HFFc6 (cell line): ENCODE results near the gene GRAP2. TPM values are rescaled to one million over a fixed set of nuclear protein-coding genes. Genes with fewer than 3 reads are reported as not detected.

Source experiments
- DNase-seq: peaks from one replicate; pipeline ENCODE4 v3.0.0-alpha.2; 2018
- H3K27ac Mint-ChIP-seq: 2 replicates; pipeline ENCODE4 v1.8.0; 2020; ENCODE audit warnings: mild to moderate bottlenecking, mixed read lengths
- H3K27me3 Mint-ChIP-seq: 2 replicates; pipeline ENCODE4 v1.8.0; 2021; ENCODE audit warnings: mild to moderate bottlenecking, moderate library complexity, mixed read lengths; ENCODE audit not compliant: insufficient read depth
- H3K36me3 Mint-ChIP-seq: 2 replicates; pipeline ENCODE4 v1.8.0; 2021; ENCODE audit warnings: low read depth, mixed read lengths
- H3K4me1 Mint-ChIP-seq: 2 replicates; pipeline ENCODE4 v1.8.0; 2020; ENCODE audit warnings: low read depth, mixed read lengths
- H3K4me3 Mint-ChIP-seq: 2 replicates; pipeline ENCODE4 v1.8.0; 2020; ENCODE audit warnings: mild to moderate bottlenecking, moderate library complexity, mixed read lengths
- H3K9me3 Mint-ChIP-seq: 2 replicates; pipeline ENCODE4 v1.8.0; 2020; ENCODE audit warnings: mild to moderate bottlenecking, mixed read lengths
- long read RNA-seq: library from polyadenylated mRNA; unstranded; transcript quantifications from one replicate; pipeline ENCODE4 v2.0.0, GENCODE V29; 2019
- total RNA-seq, 6 experiments: library from RNA; stranded (reverse); fragmentation: NEBNext Ultra II Directional; extraction: Animal tissue kit (Norgen Biotek cat#: 25700); gene quantifications; 2 replicates in 1 of 6; 3 replicates in 5 of 6; pipeline ENCODE4 v1.2.3, GENCODE V29; 2021
- TF ChIP-seq, protein P1 (sequence below): fragments of 200-600 bp; sonication (generic); IDR thresholded peaks from 2 replicates; pipeline ENCODE4 v1.5.0; 2021; ENCODE audit warnings: antibody characterized with exemption, mild to moderate bottlenecking

The GRAP2 gene
- not detected for total RNA-seq
- long read RNA-seq: 0 reads

DNA sequence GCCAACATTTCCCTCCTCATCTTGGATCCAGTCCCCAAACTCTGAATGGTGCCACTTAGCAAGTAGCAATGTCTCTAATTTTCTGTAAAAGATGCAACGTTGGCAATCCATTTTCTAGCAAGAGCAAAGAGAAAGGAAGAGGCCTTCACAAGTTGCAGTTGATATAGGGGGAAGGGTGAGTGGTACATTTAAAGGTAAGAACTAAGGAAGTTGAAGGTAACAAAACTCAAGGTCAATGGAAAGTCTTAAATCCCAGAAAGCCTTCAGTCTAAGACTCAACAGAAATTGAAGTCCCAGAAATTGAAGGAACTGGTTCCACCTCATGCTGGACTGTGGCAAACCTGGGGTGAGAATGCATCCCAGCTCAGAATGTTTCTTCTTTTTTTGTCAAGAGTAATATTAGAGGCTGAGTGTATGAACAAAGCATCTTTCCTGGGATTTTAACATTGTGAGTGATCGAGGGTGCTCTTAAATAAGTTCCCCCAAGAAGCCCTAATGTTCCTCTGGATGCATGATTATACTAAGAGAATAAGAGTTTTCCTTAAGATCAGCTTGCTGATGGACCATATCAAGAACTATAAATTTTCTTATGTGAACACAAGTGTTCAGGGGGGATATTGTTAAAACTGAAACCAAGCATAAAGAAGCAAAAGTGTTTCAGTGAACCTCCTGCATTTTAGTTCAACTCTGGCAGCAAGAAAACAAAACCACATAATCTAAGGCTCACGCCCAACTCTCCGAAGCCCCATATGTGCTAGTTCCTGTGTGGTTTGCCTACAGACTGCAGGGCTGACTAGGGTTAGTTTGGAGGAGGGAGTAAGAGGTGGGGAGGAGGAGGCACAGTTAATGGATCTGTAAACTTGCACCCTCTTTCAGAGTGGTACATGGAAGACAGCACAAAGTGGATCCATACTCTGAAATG is at the start of gene GRAP2:
TSS of gene GRAP2 (plus strand) at position 779 of the 922 bp plus-strand sequence. CDS start 46,023 bp downstream, outside the sequence.
- H3K4me1 Mint-ChIP-seq: no peaks in the 10 kb centered on the region
- H3K27ac Mint-ChIP-seq: no peak within 1 kb of the TSS
- no peaks in the 10 kb centered on the region for H3K36me3 Mint-ChIP-seq
- TF ChIP-seq, protein P1, sequence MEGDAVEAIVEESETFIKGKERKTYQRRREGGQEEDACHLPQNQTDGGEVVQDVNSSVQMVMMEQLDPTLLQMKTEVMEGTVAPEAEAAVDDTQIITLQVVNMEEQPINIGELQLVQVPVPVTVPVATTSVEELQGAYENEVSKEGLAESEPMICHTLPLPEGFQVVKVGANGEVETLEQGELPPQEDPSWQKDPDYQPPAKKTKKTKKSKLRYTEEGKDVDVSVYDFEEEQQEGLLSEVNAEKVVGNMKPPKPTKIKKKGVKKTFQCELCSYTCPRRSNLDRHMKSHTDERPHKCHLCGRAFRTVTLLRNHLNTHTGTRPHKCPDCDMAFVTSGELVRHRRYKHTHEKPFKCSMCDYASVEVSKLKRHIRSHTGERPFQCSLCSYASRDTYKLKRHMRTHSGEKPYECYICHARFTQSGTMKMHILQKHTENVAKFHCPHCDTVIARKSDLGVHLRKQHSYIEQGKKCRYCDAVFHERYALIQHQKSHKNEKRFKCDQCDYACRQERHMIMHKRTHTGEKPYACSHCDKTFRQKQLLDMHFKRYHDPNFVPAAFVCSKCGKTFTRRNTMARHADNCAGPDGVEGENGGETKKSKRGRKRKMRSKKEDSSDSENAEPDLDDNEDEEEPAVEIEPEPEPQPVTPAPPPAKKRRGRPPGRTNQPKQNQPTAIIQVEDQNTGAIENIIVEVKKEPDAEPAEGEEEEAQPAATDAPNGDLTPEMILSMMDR: no peak
- H3K27me3 Mint-ChIP-seq: peaks cover 22% of the 10 kb centered on the region
- DNase-seq: no peak
- H3K4me3 Mint-ChIP-seq: no peak within 1 kb of the TSS
- H3K9me3 Mint-ChIP-seq: no peaks in the 10 kb centered on the region

DNA sequence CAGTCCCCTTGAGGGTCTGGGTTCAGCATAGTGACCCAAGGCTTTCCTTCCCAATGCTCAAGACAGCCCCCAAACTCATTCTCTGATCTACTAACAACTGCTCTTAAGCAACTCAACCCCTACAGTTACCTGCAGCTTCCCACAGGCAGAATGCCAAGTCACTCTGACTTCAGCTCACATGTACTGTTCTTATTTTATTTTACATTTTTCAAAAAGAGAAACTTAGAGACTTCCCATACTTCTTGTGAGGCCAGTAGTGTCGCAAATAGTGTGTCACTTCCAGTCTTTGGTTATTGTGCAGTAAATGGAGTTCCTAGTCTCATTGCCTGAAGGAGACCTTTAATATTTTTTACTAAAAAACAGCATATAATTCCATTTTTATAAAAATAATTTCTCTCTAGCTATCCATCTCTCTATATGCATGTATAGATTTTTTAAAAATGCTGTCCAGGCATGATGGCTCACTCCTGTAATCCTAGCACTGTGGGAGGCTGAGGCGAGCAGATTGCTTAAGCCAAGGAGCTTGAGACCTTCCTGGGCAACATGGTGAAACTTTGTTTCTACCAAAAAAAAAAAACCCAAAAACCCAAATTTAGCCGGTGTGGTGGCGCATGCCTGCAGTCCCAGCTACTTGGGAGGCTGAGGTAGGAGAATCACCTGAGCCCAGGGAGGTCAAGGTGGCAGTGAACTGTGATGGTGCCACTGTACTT is 49.1 kb upstream of the GRAP2 start:
- DNase-seq: no peak
- Mint-ChIP-seq H3K27ac (no peak overlapping the region), H3K4me1 (no peaks in the 10 kb centered on the region), H3K4me3 (no peak overlapping the region), H3K9me3 (no peaks in the 10 kb centered on the region), H3K36me3 (no peaks in the 10 kb centered on the region), H3K27me3 (peaks cover 9% of the 10 kb centered on the region; the same call in 1 of the 2 replicates)
- TF ChIP-seq, protein P1: no peak

- Mint-ChIP-seq H3K4me3 (no peak overlapping the region), H3K9me3 (no peaks in the 10 kb centered on the region), H3K4me1 (no peaks in the 10 kb centered on the region), H3K27ac (no peak overlapping the region), H3K27me3 (peaks cover 8% of the 10 kb centered on the region; the same call in 1 of the 2 replicates), H3K36me3 (no peaks in the 10 kb centered on the region)
- TF ChIP-seq, protein P1: no peak
- no peak for DNase-seq
Measured at GRCh38 chr22:39852799-39853198, 48.1 kb upstream of the GRAP2 start.

- H3K9me3 Mint-ChIP-seq: no peaks in the 10 kb centered on the region
- no peak overlapping the region for H3K27ac Mint-ChIP-seq
- no peaks in the 10 kb centered on the region for H3K4me1 Mint-ChIP-seq
- TF ChIP-seq, protein P1: no peak
- peaks cover 12% of the 10 kb centered on the region; the same call in 1 of the 2 replicates for H3K27me3 Mint-ChIP-seq
- no peak for DNase-seq
- H3K4me3 Mint-ChIP-seq: no peak overlapping the region
- no peaks in the 10 kb centered on the region for H3K36me3 Mint-ChIP-seq
Measured at GRCh38 chr22:39856588-39856987, 44.3 kb upstream of the GRAP2 start.

DNA sequence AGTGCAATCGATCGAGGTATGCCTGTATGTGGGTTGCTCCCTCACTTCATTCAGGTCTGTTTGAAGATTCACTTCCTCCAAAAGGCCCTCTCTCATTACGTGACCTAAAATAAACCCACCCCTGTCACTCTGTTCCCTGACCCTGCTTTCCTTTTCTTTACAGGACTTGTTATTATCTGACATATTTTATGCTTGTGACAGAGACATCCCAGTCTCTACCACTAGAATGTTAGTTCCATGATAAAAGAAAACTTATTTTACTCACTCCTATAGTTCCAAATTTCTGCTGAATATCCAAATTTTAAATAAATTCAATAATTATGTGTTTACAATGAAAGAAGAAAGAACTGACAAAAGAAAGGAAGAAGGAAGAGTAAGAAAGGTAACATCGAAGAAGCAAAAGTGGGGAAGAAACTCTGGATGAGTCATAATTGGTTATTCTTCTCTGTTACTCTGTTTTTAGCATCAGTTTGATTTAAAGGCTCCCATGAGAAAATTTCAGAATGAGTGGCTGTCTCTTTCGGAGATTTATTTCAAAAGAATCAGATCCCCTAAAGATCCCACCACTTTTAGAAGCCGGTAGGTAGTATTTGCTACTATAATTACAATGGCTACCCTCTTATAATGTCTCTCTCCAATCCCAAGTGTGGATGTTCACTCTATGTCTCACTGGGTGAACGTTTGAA is 40.8 kb upstream of the GRAP2 start:
- Mint-ChIP-seq H3K9me3 (no peaks in the 10 kb centered on the region), H3K27ac (no peak overlapping the region), H3K4me3 (no peak overlapping the region), H3K27me3 (peaks cover 21% of the 10 kb centered on the region; the same call in 1 of the 2 replicates), H3K4me1 (no peaks in the 10 kb centered on the region), H3K36me3 (no peaks in the 10 kb centered on the region)
- no peak for DNase-seq
- TF ChIP-seq, protein P1: no peak
